WTC11 (cell line): ENCODE measurements around the gene ZNF230. TPM values are rescaled to one million over a fixed set of nuclear protein-coding genes. Genes with fewer than 3 reads are reported as not detected.

Experiments used
- ATAC-seq: fragments of 200-7000 bp; cut with Tn5 transposase; 2 replicates; pipeline ENCODE4 v1.10.0; 2021; ENCODE audit warnings: mild to moderate bottlenecking, moderate library complexity
- CTCF ChIA-PET: fragments of 300-600 bp; sonication (Branson Sonifier 250); formaldehyde crosslinking; loops from one replicate; lab custom pipeline; 2021; ENCODE audit warnings: antibody characterized with exemption; lab: Charles Lee
- POLR2A ChIA-PET: fragments of 350-600 bp; sonication (Branson Sonifier 250); formaldehyde crosslinking; loops from one replicate; lab custom pipeline; 2021; ENCODE audit warnings: antibody characterized with exemption; lab: Charles Lee
- DNase-seq: peaks from one replicate; pipeline ENCODE4 v3.0.0; 2021; ENCODE audit warnings: low spot score
- H3K27ac Mint-ChIP-seq: 2 replicates; pipeline ENCODE4 v1.8.0; 2021; ENCODE audit warnings: mixed read lengths
- H3K27me3 Mint-ChIP-seq: 2 replicates; pipeline ENCODE4 v1.8.0; 2021; ENCODE audit warnings: low read depth, mild to moderate bottlenecking, moderate library complexity, mixed read lengths
- H3K36me3 Mint-ChIP-seq: 2 replicates; pipeline ENCODE4 v1.8.0; 2021; ENCODE audit warnings: mixed read lengths
- H3K4me1 Mint-ChIP-seq: 2 replicates; pipeline ENCODE4 v1.8.0; 2022; ENCODE audit warnings: mixed read lengths
- H3K4me3 Mint-ChIP-seq: 2 replicates; pipeline ENCODE4 v1.8.0; 2021; ENCODE audit warnings: mild to moderate bottlenecking, moderate library complexity, mixed read lengths
- H3K9me3 Mint-ChIP-seq: 2 replicates; pipeline ENCODE4 v1.8.0; 2021; ENCODE audit warnings: mixed read lengths
- ATF6 ChIP-seq: sonication (generic); formaldehyde crosslinking; IDR thresholded peaks from 2 replicates; pipeline ENCODE4 v1.8.1; 2023; ENCODE audit warnings: mild to moderate bottlenecking, missing genetic modification reagents
- CBFB ChIP-seq: sonication (generic); formaldehyde crosslinking; IDR thresholded peaks from 2 replicates; pipeline ENCODE4 v1.8.1; 2022; ENCODE audit warnings: mild to moderate bottlenecking, low read depth, missing genetic modification reagents
- ETV6 ChIP-seq: sonication (generic); formaldehyde crosslinking; IDR thresholded peaks from 2 replicates; pipeline ENCODE4 v1.8.1; 2022; ENCODE audit warnings: mild to moderate bottlenecking, missing genetic modification reagents
- KAT7 ChIP-seq: sonication (generic); formaldehyde crosslinking; IDR thresholded peaks from 2 replicates; pipeline ENCODE4 v1.8.1; 2023; ENCODE audit warnings: missing genetic modification reagents, mild to moderate bottlenecking, borderline replicate concordance
- NR3C1 ChIP-seq: sonication (generic); formaldehyde crosslinking; conservative IDR thresholded peaks from 2 replicates; pipeline ENCODE4 v1.8.1; 2023; ENCODE audit warnings: low read depth, mild to moderate bottlenecking, missing genetic modification reagents
- TCF7 ChIP-seq: sonication (generic); formaldehyde crosslinking; IDR thresholded peaks from 2 replicates; pipeline ENCODE4 v1.8.0; 2022; ENCODE audit warnings: mild to moderate bottlenecking, low read depth, missing genetic modification reagents, moderate library complexity
- TEAD4 ChIP-seq: sonication (generic); formaldehyde crosslinking; IDR thresholded peaks from 2 replicates; pipeline ENCODE4 v1.8.0; 2022; ENCODE audit warnings: mild to moderate bottlenecking, missing genetic modification reagents
- USF1 ChIP-seq: sonication (generic); formaldehyde crosslinking; IDR thresholded peaks from 2 replicates; pipeline ENCODE4 v1.8.0; 2022; ENCODE audit warnings: mild to moderate bottlenecking, missing genetic modification reagents
- ZBTB21 ChIP-seq: sonication (generic); formaldehyde crosslinking; IDR thresholded peaks from 2 replicates; pipeline ENCODE4 v1.8.1; 2023; ENCODE audit warnings: mild to moderate bottlenecking, missing genetic modification reagents, borderline replicate concordance
- ZBTB43 ChIP-seq: sonication (generic); formaldehyde crosslinking; IDR thresholded peaks from 2 replicates; pipeline ENCODE4 v1.8.1; 2023; ENCODE audit warnings: mild to moderate bottlenecking, missing genetic modification reagents
- ZNF121 ChIP-seq: sonication (generic); formaldehyde crosslinking; IDR thresholded peaks from 2 replicates; pipeline ENCODE4 v1.8.0; 2023; ENCODE audit warnings: missing genetic modification reagents
- ZNF317 ChIP-seq: sonication (generic); formaldehyde crosslinking; IDR thresholded peaks from 2 replicates; pipeline ENCODE4 v1.8.1; 2023; ENCODE audit warnings: low read depth, mild to moderate bottlenecking, moderate library complexity, missing genetic modification reagents, borderline replicate concordance
- ZNF416 ChIP-seq: fragments of 250-450 bp; sonication (Bioruptor Pico); IDR thresholded peaks from 2 replicates; pipeline ENCODE4 v1.9.0; 2021; ENCODE audit warnings: mild to moderate bottlenecking, inconsistent platforms
- ZNF423 ChIP-seq: fragments of 250-450 bp; sonication (Bioruptor Pico); IDR thresholded peaks from 2 replicates; pipeline ENCODE4 v2.1.2; 2022; ENCODE audit warnings: mild to moderate bottlenecking, moderate library complexity
- ZNF425 ChIP-seq: fragments of 250-450 bp; sonication (Bioruptor Pico); conservative IDR thresholded peaks from 2 replicates; pipeline ENCODE4 v1.9.0; 2021; ENCODE audit warnings: mild to moderate bottlenecking
- total RNA-seq: library from RNA; stranded (reverse); gene quantifications from 3 replicates; pipeline ENCODE4 v1.2.3, GENCODE V29; 2021
- TF ChIP-seq, protein P1 (sequence below): sonication (generic); formaldehyde crosslinking; IDR thresholded peaks from 2 replicates; pipeline ENCODE4 v1.8.0; 2022; ENCODE audit warnings: missing genetic modification reagents

The ZNF230 gene
- total RNA-seq, 1 experiment from 2014 or later, result 3.5 TPM

- POLR2A ChIA-PET, result no interaction called here
- Mint-ChIP-seq H3K4me3 (no peak overlapping the region), H3K9me3 (peaks cover 77% of the 10 kb centered on the region), H3K36me3 (peaks cover 48% of the 10 kb centered on the region)
- TF ChIP-seq TCF7 (CRISPR knock-in tag) (no peak), ZBTB43 (CRISPR knock-in tag) (no peak), ZNF425 (CRISPR knock-in tag) (no peak), ZNF416 (CRISPR knock-in tag) (no peak), ZNF121 (CRISPR knock-in tag) (no peak)
- TF ChIP-seq, protein P1, sequence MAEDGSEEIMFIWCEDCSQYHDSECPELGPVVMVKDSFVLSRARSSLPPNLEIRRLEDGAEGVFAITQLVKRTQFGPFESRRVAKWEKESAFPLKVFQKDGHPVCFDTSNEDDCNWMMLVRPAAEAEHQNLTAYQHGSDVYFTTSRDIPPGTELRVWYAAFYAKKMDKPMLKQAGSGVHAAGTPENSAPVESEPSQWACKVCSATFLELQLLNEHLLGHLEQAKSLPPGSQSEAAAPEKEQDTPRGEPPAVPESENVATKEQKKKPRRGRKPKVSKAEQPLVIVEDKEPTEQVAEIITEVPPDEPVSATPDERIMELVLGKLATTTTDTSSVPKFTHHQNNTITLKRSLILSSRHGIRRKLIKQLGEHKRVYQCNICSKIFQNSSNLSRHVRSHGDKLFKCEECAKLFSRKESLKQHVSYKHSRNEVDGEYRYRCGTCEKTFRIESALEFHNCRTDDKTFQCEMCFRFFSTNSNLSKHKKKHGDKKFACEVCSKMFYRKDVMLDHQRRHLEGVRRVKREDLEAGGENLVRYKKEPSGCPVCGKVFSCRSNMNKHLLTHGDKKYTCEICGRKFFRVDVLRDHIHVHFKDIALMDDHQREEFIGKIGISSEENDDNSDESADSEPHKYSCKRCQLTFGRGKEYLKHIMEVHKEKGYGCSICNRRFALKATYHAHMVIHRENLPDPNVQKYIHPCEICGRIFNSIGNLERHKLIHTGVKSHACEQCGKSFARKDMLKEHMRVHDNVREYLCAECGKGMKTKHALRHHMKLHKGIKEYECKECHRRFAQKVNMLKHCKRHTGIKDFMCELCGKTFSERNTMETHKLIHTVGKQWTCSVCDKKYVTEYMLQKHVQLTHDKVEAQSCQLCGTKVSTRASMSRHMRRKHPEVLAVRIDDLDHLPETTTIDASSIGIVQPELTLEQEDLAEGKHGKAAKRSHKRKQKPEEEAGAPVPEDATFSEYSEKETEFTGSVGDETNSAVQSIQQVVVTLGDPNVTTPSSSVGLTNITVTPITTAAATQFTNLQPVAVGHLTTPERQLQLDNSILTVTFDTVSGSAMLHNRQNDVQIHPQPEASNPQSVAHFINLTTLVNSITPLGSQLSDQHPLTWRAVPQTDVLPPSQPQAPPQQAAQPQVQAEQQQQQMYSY (CRISPR knock-in tag), result no peak
- TF ChIP-seq, all 79 proteins: peak for 0
- ATAC-seq (no peak), DNase-seq (no peak)
- CTCF ChIA-PET, result no interaction called here
- Mint-ChIP-seq H3K4me1 (no peaks in the 10 kb centered on the region), H3K27me3 (no peaks in the 10 kb centered on the region), H3K27ac (no peak overlapping the region)
Measured at GRCh38 chr19:43957891-43958290, 44.9 kb upstream of the ZNF230 start.

DNA sequence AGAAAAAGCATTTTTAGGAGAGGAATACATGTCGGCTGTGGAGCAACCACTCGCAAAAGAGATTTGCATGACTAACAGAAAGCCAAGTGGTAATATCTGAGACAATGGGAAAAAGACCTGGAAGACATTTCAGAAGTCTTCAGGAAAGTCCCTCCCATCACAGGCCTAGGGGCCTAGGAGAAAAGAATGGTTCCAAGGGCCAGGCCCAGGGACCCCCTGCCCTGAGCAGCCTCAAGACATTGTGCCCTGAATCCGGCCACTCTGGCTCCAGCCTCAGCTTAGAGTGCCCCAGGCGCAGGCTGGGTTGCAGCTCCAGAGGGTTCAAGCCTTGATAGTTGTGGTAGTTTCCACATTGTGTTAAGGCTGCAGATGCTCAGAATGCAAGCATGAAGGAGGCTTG lies 42.3 kb upstream of the ZNF230 start:
- ChIA-PET POLR2A (no interaction called here), CTCF (no interaction called here)
- H3K27ac Mint-ChIP-seq, result no peak overlapping the region
- DNase-seq, result no peak
- H3K27me3 Mint-ChIP-seq, result peaks cover 2% of the 10 kb centered on the region
- H3K4me3 Mint-ChIP-seq, result no peak overlapping the region
- H3K9me3 Mint-ChIP-seq, result peaks cover 88% of the 10 kb centered on the region
- no peaks in the 10 kb centered on the region for H3K4me1 Mint-ChIP-seq
- no peak for ATAC-seq
- peaks cover 65% of the 10 kb centered on the region for H3K36me3 Mint-ChIP-seq
- TF ChIP-seq ETV6 (CRISPR knock-in tag) (no peak), CBFB (CRISPR knock-in tag) (no peak)

GRCh38 chr19:43966079-43966694 lies 36.6 kb upstream of the ZNF230 start:
- TF ChIP-seq ZBTB21 (CRISPR knock-in tag) (no peak), NR3C1 (no peak), USF1 (no peak), KAT7 (CRISPR knock-in tag) (no peak), ZNF423 (CRISPR knock-in tag) (no peak), ZNF317 (no peak), TEAD4 (CRISPR knock-in tag) (no peak), ATF6 (no peak)
- TF ChIP-seq, all 79 proteins: peak for 0
- H3K36me3 Mint-ChIP-seq, result peaks cover 95% of the 10 kb centered on the region
- DNase-seq (no peak), ATAC-seq (no peak)
- ChIA-PET CTCF (no interaction called here), POLR2A (no interaction called here)
- no peaks in the 10 kb centered on the region for H3K4me1 Mint-ChIP-seq
- no peak overlapping the region for H3K27ac Mint-ChIP-seq
- H3K9me3 Mint-ChIP-seq, result peaks cover 93% of the 10 kb centered on the region
- H3K4me3 Mint-ChIP-seq, result no peak overlapping the region
- peaks cover 49% of the 10 kb centered on the region for H3K27me3 Mint-ChIP-seq
